Glutamatergic neuron (in vitro differentiated cells): ENCODE data around the gene PSEN2. TPM values are rescaled to one million over a fixed set of nuclear protein-coding genes. Genes with fewer than 3 reads are reported as not detected.

ENCODE experiments used
- DNase-seq: peaks from one replicate; pipeline ENCODE4 v3.0.0; 2022
- H3K27ac Mint-ChIP-seq: one replicate; pipeline ENCODE4 v1.8.0; 2020; ENCODE audit warnings: mild to moderate bottlenecking, mixed read lengths, inconsistent platforms; ENCODE audit not compliant: unreplicated experiment
- H3K27me3 Mint-ChIP-seq: one replicate; pipeline ENCODE4 v1.8.0; 2020; ENCODE audit warnings: mild to moderate bottlenecking, moderate library complexity, mixed read lengths, inconsistent platforms; ENCODE audit not compliant: unreplicated experiment
- H3K36me3 Mint-ChIP-seq: one replicate; pipeline ENCODE4 v1.8.0; 2020; ENCODE audit warnings: mild to moderate bottlenecking, mixed read lengths, inconsistent platforms; ENCODE audit not compliant: unreplicated experiment
- H3K4me1 Mint-ChIP-seq: one replicate; pipeline ENCODE4 v1.8.0; 2020; ENCODE audit warnings: mild to moderate bottlenecking, low read depth, mixed read lengths, inconsistent platforms; ENCODE audit not compliant: unreplicated experiment
- H3K4me3 Mint-ChIP-seq: one replicate; pipeline ENCODE4 v1.8.0; 2020; ENCODE audit warnings: mild to moderate bottlenecking, mixed read lengths, inconsistent platforms; ENCODE audit not compliant: unreplicated experiment
- H3K9me3 Mint-ChIP-seq: one replicate; pipeline ENCODE4 v1.8.0; 2020; ENCODE audit warnings: mild to moderate bottlenecking, moderate library complexity, mixed read lengths, inconsistent platforms; ENCODE audit not compliant: unreplicated experiment
- total RNA-seq: library from RNA; stranded (reverse); fragmentation: NEBNext Ultra II Directional; extraction: Animal tissue kit (Norgen Biotek cat#: 25700); gene quantifications from one replicate; pipeline ENCODE4 v1.2.1, GENCODE V29; 2021; ENCODE audit not compliant: unreplicated experiment
- TF ChIP-seq, protein P1 (sequence below): fragments of 200-600 bp; sonication (generic); IDR thresholded peaks from one replicate; pipeline ENCODE4 v1.5.0; 2021; ENCODE audit not compliant: partially characterized antibody, unreplicated experiment

PSEN2 gene
- total RNA-seq, 1 donor from 2014 or later: 22.2 TPM

DNA sequence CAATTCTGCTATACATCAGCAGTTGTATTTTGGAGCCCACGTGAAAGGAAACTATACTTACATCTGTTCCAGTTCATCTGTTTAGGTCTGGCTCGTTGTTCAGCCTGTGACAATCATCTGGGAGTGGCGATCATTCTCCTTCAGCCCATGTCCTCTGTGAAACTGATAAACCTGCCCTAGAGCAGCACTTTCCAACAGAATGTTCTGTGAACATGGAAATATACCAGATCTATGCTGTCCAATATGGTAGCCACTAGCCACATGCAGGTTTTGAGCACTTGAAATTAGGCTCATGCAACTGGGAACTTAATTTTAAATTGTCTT lies 45.2 kb downstream of the PSEN2 start:
- Mint-ChIP-seq H3K4me3 (no peak overlapping the region), H3K9me3 (no peaks in the 10 kb centered on the region), H3K27me3 (no peaks in the 10 kb centered on the region), H3K36me3 (peaks cover 10% of the 10 kb centered on the region), H3K4me1 (peaks cover 3% of the 10 kb centered on the region), H3K27ac (no peak overlapping the region)
- no peak for DNase-seq
- TF ChIP-seq, protein P1, sequence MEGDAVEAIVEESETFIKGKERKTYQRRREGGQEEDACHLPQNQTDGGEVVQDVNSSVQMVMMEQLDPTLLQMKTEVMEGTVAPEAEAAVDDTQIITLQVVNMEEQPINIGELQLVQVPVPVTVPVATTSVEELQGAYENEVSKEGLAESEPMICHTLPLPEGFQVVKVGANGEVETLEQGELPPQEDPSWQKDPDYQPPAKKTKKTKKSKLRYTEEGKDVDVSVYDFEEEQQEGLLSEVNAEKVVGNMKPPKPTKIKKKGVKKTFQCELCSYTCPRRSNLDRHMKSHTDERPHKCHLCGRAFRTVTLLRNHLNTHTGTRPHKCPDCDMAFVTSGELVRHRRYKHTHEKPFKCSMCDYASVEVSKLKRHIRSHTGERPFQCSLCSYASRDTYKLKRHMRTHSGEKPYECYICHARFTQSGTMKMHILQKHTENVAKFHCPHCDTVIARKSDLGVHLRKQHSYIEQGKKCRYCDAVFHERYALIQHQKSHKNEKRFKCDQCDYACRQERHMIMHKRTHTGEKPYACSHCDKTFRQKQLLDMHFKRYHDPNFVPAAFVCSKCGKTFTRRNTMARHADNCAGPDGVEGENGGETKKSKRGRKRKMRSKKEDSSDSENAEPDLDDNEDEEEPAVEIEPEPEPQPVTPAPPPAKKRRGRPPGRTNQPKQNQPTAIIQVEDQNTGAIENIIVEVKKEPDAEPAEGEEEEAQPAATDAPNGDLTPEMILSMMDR: no peak

DNA sequence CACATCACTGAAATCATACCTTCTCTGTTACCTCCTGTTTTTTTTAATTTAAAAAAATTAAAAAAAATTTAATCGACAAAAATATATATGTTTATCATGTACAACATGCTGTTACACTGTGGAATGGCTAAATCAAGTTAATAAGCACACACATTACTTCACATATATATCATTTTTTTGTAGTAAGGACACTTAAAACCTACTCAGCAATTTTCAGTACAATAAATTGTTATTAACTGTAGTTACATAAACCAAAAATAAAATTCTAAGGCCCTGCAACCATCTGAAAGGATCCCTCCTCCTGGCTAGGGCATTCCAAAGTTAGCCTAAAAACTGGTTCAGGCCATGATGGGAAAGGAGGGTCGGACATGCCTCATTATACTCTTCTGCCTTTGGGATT lies 46.1 kb downstream of the PSEN2 start:
- H3K27ac Mint-ChIP-seq: no peak overlapping the region
- H3K4me1 Mint-ChIP-seq: peaks cover 3% of the 10 kb centered on the region
- no peak for DNase-seq
- peaks cover 11% of the 10 kb centered on the region for H3K36me3 Mint-ChIP-seq
- H3K9me3 Mint-ChIP-seq: no peaks in the 10 kb centered on the region
- H3K4me3 Mint-ChIP-seq: no peak overlapping the region
- TF ChIP-seq, protein P1: no peak
- H3K27me3 Mint-ChIP-seq: no peaks in the 10 kb centered on the region

DNA sequence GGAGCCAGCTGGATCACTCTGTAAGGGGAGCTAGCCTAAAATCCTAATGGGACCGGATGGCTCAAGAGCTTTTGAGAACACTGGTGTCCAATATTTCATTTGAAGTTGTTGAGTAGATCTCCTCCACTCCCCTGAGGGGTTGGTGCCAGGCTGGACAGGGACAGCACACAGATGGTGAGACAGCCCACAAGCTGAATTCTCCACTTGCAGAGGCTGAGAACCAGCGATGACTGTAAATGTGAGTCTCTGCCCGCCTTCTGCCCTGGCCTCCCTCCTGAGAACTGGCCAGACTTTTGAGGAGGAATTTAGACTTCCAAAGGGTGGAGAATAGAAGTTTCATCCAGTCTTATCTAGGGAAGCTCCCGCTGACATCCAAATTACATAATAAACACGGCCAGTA lies 49.2 kb downstream of the PSEN2 start:
- no peak for DNase-seq
- no peaks in the 10 kb centered on the region for H3K27me3 Mint-ChIP-seq
- TF ChIP-seq, protein P1: no peak
- H3K27ac Mint-ChIP-seq: no peak overlapping the region
- peaks cover 3% of the 10 kb centered on the region for H3K4me1 Mint-ChIP-seq
- H3K9me3 Mint-ChIP-seq: no peaks in the 10 kb centered on the region
- H3K36me3 Mint-ChIP-seq: peaks cover 25% of the 10 kb centered on the region
- H3K4me3 Mint-ChIP-seq: no peak overlapping the region

DNA sequence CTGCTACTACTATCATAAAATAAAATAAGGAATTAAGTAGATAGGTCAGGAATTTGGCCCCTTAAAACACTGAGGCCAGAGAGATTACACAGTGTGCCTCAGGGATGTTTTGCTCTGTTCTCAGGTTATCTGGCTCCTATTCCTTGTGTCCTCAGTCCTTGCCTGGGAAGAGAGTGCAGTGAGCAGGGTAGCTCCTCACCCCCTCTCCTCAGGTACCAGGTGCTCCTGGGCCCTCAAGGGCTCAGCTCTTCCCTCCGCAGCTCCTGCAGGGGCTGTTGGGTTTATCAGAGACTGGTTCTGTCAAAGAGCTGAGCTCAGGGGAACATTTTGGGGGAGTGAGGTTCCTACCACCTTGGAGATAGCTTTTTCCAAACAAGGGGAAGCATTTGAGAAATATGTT lies 49.6 kb downstream of the PSEN2 start:
- peaks cover 3% of the 10 kb centered on the region for H3K4me1 Mint-ChIP-seq
- H3K27me3 Mint-ChIP-seq: no peaks in the 10 kb centered on the region
- TF ChIP-seq, protein P1: no peak
- no peak for DNase-seq
- peaks cover 25% of the 10 kb centered on the region for H3K36me3 Mint-ChIP-seq
- H3K9me3 Mint-ChIP-seq: no peaks in the 10 kb centered on the region
- H3K27ac Mint-ChIP-seq: no peak overlapping the region
- H3K4me3 Mint-ChIP-seq: no peak overlapping the region

DNA sequence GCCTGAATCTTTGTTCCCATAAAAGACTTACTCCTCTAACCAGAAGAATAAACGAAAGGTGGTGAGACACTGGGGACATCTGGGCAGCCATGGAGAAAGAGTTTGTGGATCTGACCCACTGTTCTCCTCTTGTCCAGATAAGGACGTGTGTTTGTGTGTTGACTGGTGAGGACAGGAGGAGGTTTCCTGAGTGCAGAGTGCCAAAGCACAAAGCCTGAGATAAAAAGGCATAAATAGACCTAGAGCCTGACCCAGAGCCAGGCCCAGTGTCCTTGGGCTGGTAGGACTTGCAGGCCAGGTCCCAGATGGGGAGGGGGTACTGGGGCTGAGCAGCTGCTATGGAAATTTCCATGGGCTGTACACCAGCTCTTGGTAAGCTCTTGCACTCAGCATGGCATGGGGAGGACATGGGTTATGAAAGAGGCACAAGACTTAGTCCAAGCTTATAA lies 50.1 kb downstream of the PSEN2 start:
- Mint-ChIP-seq H3K27ac (no peak overlapping the region), H3K4me1 (peaks cover 1% of the 10 kb centered on the region), H3K27me3 (no peaks in the 10 kb centered on the region), H3K4me3 (no peak overlapping the region), H3K9me3 (no peaks in the 10 kb centered on the region), H3K36me3 (peaks cover 25% of the 10 kb centered on the region)
- TF ChIP-seq, protein P1: no peak
- no peak for DNase-seq
